Fibroblast of mammary gland (primary cell): ENCODE results near the gene GSTM4.
"Not testable (repeated sequence)": the region's sequence is repeated elsewhere in the genome, so short reads cannot be mapped to it uniquely, and the experiment has no call there.

ENCODE experiments used
- DNase-seq: peaks from one replicate; pipeline ENCODE4 v3.0.0-alpha.2; 2010; ENCODE audit warnings: low read depth
- H3K4me3 ChIP-seq: 2 replicates; pipeline ENCODE4 v1.5.1; 2011; ENCODE audit warnings: low read depth, mild to moderate bottlenecking, low read length, moderate library complexity; ENCODE audit not compliant: control insufficient read depth
- TF ChIP-seq, protein P1 (sequence below): conservative IDR thresholded peaks from 2 replicates; pipeline ENCODE4 v1.5.1; 2011; ENCODE audit warnings: low read depth, low read length, inconsistent platforms; ENCODE audit not compliant: control insufficient read depth, insufficient read depth

Gene GSTM4

DNA sequence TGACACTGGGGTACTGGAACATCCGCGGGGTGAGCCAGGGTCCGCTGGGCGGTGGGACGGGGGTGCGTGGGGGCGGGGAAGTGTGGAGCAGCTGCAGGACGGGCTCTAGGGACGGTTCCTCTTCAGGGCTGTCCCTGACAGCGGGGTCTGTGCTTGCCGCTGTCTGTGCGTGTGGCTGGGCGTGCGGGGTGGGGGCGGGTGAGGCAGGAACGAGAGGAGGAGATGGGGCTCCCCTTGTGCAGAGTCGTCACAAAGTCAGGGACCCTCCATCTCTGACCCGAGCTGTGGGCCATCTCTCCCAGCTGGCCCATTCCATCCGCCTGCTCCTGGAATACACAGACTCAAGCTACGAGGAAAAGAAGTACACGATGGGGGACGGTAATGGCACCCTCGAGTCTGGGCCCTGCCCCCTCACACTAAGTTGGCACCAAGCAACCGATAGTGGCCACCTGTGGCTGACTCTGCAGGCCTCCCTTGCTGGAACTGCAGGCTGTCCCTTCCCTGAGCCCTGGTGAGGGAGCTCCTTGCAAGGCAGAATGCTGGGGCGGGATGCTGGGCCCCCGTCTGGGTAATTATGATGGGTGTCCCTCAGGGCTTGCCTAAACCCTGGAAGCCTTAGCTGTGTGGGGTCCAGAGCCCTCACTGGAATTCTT lies 12.3 kb downstream of the GSTM4 start:
- TF ChIP-seq, protein P1, sequence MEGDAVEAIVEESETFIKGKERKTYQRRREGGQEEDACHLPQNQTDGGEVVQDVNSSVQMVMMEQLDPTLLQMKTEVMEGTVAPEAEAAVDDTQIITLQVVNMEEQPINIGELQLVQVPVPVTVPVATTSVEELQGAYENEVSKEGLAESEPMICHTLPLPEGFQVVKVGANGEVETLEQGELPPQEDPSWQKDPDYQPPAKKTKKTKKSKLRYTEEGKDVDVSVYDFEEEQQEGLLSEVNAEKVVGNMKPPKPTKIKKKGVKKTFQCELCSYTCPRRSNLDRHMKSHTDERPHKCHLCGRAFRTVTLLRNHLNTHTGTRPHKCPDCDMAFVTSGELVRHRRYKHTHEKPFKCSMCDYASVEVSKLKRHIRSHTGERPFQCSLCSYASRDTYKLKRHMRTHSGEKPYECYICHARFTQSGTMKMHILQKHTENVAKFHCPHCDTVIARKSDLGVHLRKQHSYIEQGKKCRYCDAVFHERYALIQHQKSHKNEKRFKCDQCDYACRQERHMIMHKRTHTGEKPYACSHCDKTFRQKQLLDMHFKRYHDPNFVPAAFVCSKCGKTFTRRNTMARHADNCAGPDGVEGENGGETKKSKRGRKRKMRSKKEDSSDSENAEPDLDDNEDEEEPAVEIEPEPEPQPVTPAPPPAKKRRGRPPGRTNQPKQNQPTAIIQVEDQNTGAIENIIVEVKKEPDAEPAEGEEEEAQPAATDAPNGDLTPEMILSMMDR: no peak
- no peak for DNase-seq
- peak overlapping the region; percentile 48 for H3K4me3 ChIP-seq

GRCh38 chr1:109669246-109669948 lies 13.5 kb downstream of the GSTM4 start:
- H3K4me3 ChIP-seq: no peak overlapping the region
- TF ChIP-seq, protein P1: no peak
- DNase-seq: no peak

DNA sequence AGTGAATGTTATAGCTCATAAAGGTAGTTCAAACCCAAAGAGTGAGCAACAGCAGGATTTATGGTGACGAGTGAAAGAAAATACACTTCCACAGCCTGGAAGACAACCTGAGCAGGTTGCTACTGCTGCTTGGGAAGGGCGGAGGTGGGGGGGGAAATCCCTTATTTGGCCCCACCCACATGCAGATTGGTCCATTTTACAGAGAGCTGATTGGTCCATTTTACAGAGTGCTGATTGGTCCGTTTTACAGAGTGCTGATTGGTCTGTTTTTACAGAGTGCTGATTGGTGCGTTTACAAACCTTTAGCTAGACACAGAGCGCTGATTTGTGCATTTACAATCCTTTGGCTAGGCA lies 14.0 kb downstream of the GSTM4 start:
- not testable (repeated sequence) for H3K4me3 ChIP-seq, DNase-seq

GRCh38 chr1:109671067-109671466 lies 15.2 kb downstream of the GSTM4 start:
- DNase-seq: no peak
- TF ChIP-seq, protein P1: no peak
- no peak overlapping the region for H3K4me3 ChIP-seq

DNA sequence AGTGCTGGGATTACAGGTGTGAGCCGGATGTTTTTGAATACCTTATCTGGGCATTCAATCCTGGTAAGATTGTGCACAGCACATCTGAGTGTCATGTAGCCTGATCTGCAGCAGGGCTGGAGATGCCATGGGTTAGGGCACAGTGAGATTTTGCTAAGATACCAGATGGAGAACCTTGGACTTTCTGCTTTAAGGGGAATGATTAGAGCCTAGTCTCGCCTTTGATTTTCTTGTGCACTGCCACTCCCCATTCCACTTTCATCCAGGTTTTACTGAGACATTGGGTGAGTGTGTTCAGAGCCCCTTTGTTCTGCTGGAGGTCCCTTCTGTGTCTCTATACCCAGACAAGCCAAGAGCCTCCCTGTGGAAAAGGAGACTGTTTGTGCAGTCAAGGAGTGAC lies 18.0 kb downstream of the GSTM4 start:
- DNase-seq: not testable (repeated sequence)

GRCh38 chr1:109676683-109677381 lies 20.9 kb downstream of the GSTM4 start:
- not testable (repeated sequence) for DNase-seq, H3K4me3 ChIP-seq

More for the DNA sequence above, 18.0 kb downstream of the GSTM4 start:
- not testable (repeated sequence) for H3K4me3 ChIP-seq

DNA sequence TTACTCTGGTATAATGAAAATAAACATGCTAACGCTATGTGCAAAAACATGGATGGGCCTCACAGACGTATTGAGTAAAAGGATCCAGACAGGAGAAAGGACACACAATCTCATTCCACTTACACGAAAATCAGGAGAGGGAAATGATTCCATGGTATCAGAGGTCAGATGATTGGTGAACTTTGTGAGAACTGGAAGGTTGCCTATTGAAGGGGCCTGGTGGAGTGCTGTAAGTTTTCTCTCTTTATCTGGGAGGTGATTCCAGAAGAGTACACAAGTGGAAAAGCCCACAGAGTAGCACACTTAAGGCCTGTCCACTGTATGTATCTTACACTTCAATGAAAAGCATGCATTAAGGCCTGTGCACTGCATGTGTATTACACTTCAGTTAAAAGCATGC lies 21.6 kb downstream of the GSTM4 start:
- DNase-seq: no peak
- H3K4me3 ChIP-seq: no peak overlapping the region
- TF ChIP-seq, protein P1: no peak

DNA sequence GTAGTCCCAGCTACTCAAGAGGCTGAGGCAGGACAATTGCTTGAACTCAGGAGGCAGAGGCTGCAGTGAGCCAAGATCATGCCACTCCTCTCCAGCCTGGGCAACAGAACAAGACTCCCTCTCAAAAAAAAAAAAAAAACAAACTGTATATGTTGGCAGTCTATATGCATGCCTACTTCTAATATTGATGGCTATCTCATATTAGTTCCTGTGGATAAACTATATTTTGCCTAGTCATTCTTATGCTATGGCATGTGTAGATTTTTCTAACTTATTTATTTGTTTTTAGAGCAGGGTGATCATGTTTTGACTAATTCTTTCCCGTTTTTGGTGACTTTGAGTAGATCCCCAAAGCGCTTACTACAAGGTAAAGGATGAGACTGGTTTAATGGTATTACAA lies 22.7 kb downstream of the GSTM4 start:
- H3K4me3 ChIP-seq, DNase-seq: not testable (repeated sequence)

GRCh38 chr1:109684777-109685176 lies 28.9 kb downstream of the GSTM4 start:
- not testable (repeated sequence) for H3K4me3 ChIP-seq, DNase-seq

GRCh38 chr1:109685399-109685798 lies 29.5 kb downstream of the GSTM4 start:
- not testable (repeated sequence) for DNase-seq, H3K4me3 ChIP-seq

- H3K4me3 ChIP-seq, DNase-seq: not testable (repeated sequence)
Observed at GRCh38 chr1:109685890-109686289, 30.0 kb downstream of the GSTM4 start.

- H3K4me3 ChIP-seq: peak overlapping the region; percentile 29
- not testable (repeated sequence) for DNase-seq
Observed at GRCh38 chr1:109687109-109687508, 31.2 kb downstream of the GSTM4 start.
